ENCODE measurements around the gene IL21R.

The IL21R gene

DNA sequence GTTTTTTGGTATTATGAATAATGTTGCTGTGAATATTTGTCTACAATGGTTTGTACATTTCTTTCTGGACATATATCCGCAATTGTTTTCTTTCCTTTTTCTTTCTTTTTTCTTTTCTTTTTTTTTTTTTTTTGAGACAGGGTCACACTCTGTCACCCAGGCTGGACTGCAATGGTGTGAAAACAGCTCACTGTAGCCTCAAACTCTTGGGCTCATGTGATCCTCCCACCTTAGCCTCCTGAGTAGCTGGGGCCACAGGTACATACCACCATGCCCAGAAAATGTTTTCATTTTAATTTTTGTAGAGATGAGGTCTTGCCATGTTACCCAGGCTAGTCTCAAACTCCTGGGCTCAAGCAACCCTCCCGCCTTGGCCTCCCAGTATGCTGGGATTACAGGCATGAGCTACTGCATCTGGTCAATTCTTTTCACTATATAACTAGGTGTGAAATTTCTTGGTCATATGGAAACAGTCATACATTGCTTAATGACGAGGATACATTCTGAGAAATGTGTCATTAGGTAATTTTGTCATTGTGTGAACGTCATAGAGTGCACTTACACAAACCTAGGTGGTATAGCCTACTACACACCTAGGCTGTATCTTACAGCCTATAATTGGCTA is 15.2 kb downstream of the IL21R start:
- no peak overlapping the region for H3K4me3 ChIP-seq (ENCODE audit: low read length)
- peaks cover 11% of the 10 kb centered on the region for H3K4me1 ChIP-seq (ENCODE audit: control insufficient read depth, insufficient read depth, low read length)
- no peaks in the 10 kb centered on the region for H3K36me3 ChIP-seq (ENCODE audit: control insufficient read depth, insufficient read depth, low read length, severe bottlenecking)
- peaks cover 13% of the 10 kb centered on the region for H3K9me3 ChIP-seq (ENCODE audit: control insufficient read depth, low read length)
- DNase-seq (ENCODE audit: low read depth), result no peak
- no peaks in the 10 kb centered on the region for H3K27me3 ChIP-seq (replicated peaks; ENCODE audit: control insufficient read depth, insufficient read depth, low read length)
- H3K9ac ChIP-seq (ENCODE audit: low read length), result no peak overlapping the region

DNA sequence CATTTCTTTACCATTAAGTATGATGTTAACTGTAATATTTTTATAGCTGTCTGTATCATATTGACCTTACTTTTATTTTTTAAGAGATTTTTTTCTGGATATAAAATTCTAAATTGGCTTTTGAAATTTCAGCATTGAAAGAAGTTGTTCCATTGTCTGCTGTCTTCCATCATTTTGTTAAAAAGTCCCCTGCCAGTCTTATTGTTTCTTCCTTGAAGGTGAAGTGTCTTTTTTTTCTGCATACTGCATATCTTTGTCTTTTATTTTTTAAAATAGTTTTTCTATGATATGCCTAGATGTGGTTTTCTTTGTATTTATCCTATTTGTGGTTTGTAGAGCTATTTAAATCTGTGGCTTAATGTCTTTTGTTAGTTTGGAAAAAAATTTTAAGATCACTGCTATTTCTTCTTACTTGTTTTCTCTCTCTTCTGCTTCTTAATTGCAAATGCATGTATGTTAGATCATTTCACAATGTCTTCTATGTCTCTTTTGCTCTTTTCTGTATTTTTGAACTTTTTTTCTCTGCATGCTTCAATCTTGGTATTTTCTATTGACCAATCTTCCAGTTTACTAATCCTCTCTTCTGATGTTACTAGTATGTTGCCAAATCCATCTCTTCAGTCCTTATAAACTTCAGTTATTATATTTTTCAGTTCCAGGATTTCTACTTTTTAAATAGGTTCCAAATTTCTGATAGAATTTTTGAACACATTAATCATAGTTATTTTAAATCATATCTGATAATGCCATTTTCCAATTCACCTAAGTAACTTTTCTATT is 20.2 kb downstream of the IL21R start:
- Histone ChIP-seq H3K4me1 (ENCODE audit: control insufficient read depth, insufficient read depth, low read length) (peaks cover 2% of the 10 kb centered on the region), H3K9ac (ENCODE audit: low read length) (no peak overlapping the region), H3K4me3 (ENCODE audit: low read length) (peak overlapping the region; percentile 12), H3K36me3 (ENCODE audit: control insufficient read depth, insufficient read depth, low read length, severe bottlenecking) (no peaks in the 10 kb centered on the region), H3K27me3 (replicated peaks; ENCODE audit: control insufficient read depth, insufficient read depth, low read length) (no peaks in the 10 kb centered on the region), H3K9me3 (ENCODE audit: control insufficient read depth, low read length) (peaks cover 28% of the 10 kb centered on the region)
- no peak for DNase-seq (ENCODE audit: low read depth)

DNA sequence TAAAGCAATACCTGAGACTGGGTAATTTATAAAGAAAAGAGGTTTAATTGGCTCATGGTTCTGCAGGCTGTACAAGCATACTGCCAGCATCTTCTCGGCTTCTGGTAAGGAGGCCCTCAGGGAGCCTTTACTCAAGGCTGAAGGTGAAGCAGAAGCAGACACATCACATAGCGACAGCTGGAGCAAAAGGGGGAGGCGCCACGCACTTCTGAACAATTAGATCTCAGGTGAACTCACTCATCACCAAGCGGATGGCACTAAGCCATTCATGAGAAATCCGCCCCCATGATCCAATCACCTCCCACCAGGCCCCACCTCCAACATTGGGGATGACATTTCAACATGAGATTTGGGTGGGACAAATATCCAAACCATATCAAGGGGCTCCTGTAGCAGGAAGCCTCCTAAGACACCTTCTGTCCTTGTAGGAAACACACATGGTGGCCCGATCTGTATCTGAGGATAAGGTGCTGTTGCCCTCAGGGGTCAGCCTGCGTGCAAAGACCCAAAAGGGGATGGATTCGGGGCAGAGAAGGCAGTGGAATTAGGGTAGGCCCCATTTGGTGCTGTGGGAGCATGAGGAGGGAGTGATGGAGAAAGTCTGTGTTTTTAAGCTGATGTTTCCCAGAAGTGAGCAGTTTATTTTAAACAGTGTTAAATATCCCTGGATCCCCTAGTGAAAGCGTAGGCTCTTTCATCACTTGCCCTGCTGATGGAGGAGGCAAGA is 23.0 kb downstream of the IL21R start:
- H3K4me3 ChIP-seq (ENCODE audit: low read length), result no peak overlapping the region
- no peaks in the 10 kb centered on the region for H3K27me3 ChIP-seq (replicated peaks; ENCODE audit: control insufficient read depth, insufficient read depth, low read length)
- H3K9ac ChIP-seq (ENCODE audit: low read length), result no peak overlapping the region
- H3K9me3 ChIP-seq (ENCODE audit: control insufficient read depth, low read length), result peaks cover 28% of the 10 kb centered on the region
- DNase-seq (ENCODE audit: low read depth), result no peak
- no peaks in the 10 kb centered on the region for H3K36me3 ChIP-seq (ENCODE audit: control insufficient read depth, insufficient read depth, low read length, severe bottlenecking)
- peaks cover 3% of the 10 kb centered on the region for H3K4me1 ChIP-seq (ENCODE audit: control insufficient read depth, insufficient read depth, low read length)

DNA sequence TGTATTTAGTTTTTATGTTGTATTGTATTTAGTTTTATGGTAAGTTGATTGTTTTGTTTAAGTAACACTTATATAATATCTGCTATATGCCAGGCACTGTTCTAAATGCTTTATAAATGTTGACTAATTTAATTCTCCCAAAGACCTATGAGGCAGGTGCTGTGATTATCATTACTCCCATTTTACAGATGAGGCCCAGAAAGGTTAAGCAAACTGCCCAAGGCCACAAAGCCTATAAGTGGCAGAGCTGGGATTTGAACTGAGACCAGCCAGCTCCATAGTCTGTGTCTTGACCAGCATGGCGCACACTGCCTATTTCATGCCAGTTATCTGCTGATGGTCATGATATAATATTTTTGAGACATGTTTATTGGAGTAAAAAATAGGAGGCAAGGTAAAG is 24.0 kb downstream of the IL21R start:
- peaks cover 3% of the 10 kb centered on the region for H3K4me1 ChIP-seq (ENCODE audit: control insufficient read depth, insufficient read depth, low read length)
- H3K9me3 ChIP-seq (ENCODE audit: control insufficient read depth, low read length), result peaks cover 26% of the 10 kb centered on the region
- H3K36me3 ChIP-seq (ENCODE audit: control insufficient read depth, insufficient read depth, low read length, severe bottlenecking), result no peaks in the 10 kb centered on the region
- DNase-seq (ENCODE audit: low read depth), result no peak
- H3K4me3 ChIP-seq (ENCODE audit: low read length), result no peak overlapping the region
- H3K27me3 ChIP-seq (replicated peaks; ENCODE audit: control insufficient read depth, insufficient read depth, low read length), result no peaks in the 10 kb centered on the region
- H3K9ac ChIP-seq (ENCODE audit: low read length), result no peak overlapping the region

DNA sequence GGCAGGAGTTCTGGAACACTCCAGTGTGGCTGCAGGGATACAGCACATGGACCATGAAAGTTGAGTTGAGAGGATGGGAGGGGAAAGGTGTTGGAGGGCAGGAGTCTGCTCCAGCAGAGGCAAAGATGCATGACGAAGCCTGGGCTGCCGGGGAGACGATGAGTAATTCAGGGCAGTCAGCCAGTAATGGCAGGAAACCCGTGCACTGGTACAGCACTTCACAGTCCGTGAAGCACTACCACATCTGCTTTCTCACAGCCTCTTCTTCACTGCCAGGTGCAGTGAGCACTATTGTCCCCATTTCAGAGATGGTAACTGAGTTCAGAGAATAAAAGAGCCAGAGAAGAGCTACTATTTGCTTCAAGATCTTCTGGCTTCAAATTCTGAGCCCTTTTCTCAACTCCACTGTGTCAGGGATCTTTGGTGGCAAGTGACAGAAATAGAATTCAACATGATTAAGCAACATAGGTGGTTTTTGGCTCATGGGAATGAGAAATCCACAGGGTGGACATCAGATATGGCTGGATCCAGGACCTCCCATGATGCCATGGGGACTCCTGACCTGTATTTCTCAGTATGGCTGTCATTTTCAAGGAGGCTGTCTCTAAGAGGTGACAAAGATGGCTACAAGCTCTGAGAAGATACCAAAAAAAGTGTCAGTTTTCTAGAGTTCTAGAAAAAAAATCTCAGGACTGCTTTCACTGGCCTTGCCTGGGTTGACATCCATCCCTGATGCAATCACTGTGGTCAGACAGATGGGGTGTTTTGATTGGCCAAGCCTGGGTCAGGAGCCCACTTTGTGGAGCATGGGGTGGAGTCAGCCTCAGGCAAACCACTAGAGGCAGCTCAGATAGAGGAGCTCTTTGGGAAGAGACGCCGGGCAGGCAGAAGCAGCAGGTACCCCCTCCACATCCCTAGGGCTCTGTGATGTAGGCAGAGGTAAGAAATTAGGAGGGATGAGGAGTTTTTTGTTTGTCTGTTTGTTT is 24.7 kb downstream of the IL21R start:
- peaks cover 19% of the 10 kb centered on the region for H3K9me3 ChIP-seq (ENCODE audit: control insufficient read depth, low read length)
- peak; percentile 55 for DNase-seq (ENCODE audit: low read depth)
- H3K4me3 ChIP-seq (ENCODE audit: low read length), result no peak overlapping the region
- no peaks in the 10 kb centered on the region for H3K36me3 ChIP-seq (ENCODE audit: control insufficient read depth, insufficient read depth, low read length, severe bottlenecking)
- H3K4me1 ChIP-seq (ENCODE audit: control insufficient read depth, insufficient read depth, low read length), result peaks cover 3% of the 10 kb centered on the region
- no peaks in the 10 kb centered on the region for H3K27me3 ChIP-seq (replicated peaks; ENCODE audit: control insufficient read depth, insufficient read depth, low read length)
- no peak overlapping the region for H3K9ac ChIP-seq (ENCODE audit: low read length)

DNA sequence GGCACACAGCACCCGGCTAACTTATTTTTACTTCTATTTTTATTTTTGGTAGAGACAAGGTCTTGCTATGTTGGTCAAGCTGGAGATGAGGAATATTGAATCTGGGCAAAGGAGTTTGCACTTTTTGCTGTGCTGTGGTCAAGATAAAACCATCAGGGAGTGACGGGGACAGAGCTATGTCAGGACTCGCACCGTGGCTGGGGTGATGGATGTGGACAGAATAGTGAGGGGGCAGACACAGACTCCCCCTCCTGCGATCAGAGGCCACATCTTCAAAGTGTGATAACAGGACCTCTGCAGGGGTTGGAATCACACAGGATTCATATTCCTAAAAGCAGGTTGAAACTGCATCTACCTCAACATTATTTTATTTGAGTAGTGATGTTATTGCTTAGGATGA is 25.6 kb downstream of the IL21R start:
- Histone ChIP-seq H3K4me3 (ENCODE audit: low read length) (no peak overlapping the region), H3K36me3 (ENCODE audit: control insufficient read depth, insufficient read depth, low read length, severe bottlenecking) (no peaks in the 10 kb centered on the region), H3K4me1 (ENCODE audit: control insufficient read depth, insufficient read depth, low read length) (peaks cover 9% of the 10 kb centered on the region), H3K9me3 (ENCODE audit: control insufficient read depth, low read length) (peaks cover 11% of the 10 kb centered on the region), H3K27me3 (replicated peaks; ENCODE audit: control insufficient read depth, insufficient read depth, low read length) (no peaks in the 10 kb centered on the region), H3K9ac (ENCODE audit: low read length) (no peak overlapping the region)
- no peak for DNase-seq (ENCODE audit: low read depth)

DNA sequence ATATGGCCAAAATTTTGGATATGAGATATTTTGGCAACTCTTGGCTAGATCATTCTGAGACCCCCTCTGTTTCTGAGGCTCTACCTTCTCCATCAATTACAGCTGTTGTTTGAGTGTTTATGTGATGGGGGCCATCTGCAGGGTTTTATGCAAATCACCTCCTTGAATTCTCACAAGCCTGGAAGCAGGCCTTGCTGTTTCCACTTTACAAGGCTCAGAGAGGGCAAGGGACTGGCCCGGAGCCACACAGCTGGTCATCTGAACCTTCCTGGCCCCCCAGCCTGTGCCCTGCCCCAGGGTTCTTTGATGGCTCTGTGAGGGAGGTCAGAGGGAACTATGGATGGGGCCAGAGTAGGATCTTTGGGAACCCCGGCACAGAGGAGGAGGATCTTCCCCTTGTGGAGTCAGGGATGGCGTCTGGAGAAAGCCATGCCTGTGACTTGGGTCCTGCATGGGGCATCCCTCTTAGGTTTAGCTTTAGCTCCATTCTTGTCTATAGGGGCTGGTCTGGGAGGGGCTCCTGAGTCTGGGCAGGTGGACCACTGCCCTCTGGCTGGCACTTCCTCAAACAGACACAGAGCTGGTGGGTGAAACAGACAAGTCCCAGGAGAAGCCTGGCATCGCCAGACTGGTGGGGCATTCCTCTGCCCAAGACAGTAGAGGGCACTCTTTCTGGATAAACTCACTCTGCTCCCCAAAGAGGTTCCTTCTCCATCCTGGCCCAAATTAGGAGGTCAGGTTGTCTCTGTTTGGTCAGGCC is 26.2 kb downstream of the IL21R start:
- Histone ChIP-seq H3K9me3 (ENCODE audit: control insufficient read depth, low read length) (peaks cover 4% of the 10 kb centered on the region), H3K36me3 (ENCODE audit: control insufficient read depth, insufficient read depth, low read length, severe bottlenecking) (no peaks in the 10 kb centered on the region), H3K9ac (ENCODE audit: low read length) (no peak overlapping the region), H3K27me3 (replicated peaks; ENCODE audit: control insufficient read depth, insufficient read depth, low read length) (no peaks in the 10 kb centered on the region), H3K4me3 (ENCODE audit: low read length) (no peak overlapping the region), H3K4me1 (ENCODE audit: control insufficient read depth, insufficient read depth, low read length) (peaks cover 14% of the 10 kb centered on the region)
- DNase-seq (ENCODE audit: low read depth), result no peak

DNA sequence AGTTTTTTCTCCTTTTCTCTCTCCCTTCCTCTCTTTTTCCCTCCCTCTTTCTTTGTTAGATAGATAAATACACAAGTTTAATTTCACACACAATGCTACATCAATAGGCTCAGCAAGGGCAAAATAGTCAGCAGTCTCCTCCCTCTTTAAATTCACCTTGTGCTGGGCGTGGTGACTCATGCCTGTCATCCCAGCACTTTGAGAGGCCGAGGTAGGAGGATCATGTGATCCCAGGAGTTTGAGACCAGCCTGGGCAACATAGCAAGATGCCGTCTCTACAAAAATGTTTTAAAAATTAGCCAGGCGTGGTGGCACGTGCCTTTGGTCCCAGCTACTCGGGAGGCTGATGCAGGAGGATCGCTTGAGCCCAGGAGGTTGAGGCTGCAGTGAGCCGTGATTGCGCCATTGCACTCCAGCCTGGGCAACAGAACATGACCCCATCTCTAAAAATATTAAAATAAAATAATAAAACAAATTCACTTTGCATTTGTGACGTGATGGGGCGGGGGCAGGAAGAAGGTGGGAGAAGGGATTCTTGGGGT is 27.4 kb downstream of the IL21R start:
- H3K9ac ChIP-seq (ENCODE audit: low read length), result no peak overlapping the region
- H3K9me3 ChIP-seq (ENCODE audit: control insufficient read depth, low read length), result no peaks in the 10 kb centered on the region
- H3K4me3 ChIP-seq (ENCODE audit: low read length), result no peak overlapping the region
- no peak for DNase-seq (ENCODE audit: low read depth)
- no peaks in the 10 kb centered on the region for H3K36me3 ChIP-seq (ENCODE audit: control insufficient read depth, insufficient read depth, low read length, severe bottlenecking)
- no peaks in the 10 kb centered on the region for H3K27me3 ChIP-seq (replicated peaks; ENCODE audit: control insufficient read depth, insufficient read depth, low read length)
- peaks cover 14% of the 10 kb centered on the region for H3K4me1 ChIP-seq (ENCODE audit: control insufficient read depth, insufficient read depth, low read length)

DNA sequence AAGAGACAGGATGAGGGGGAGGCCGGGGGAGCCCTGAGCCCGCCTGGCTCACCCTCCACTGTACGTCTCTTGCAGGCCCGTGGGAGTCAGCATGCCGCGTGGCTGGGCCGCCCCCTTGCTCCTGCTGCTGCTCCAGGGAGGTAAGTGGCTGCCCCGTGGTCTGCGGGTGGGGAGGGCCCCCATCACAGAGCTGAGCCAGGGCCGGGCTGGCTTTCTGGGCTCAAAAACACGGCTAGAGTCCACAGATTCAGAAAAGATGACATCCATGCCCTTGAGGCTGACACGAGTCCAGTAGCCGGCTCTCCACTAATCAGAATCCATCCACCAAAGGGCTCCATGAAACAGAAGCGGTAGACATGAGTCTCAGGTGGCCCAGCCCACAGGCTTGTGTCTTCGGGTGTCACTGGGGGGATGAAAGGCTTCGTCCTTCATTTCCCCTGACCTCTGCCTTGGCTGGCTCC is 28.0 kb downstream of the IL21R start:
- no peak for DNase-seq (ENCODE audit: low read depth)
- H3K9ac ChIP-seq (ENCODE audit: low read length), result no peak overlapping the region
- no peaks in the 10 kb centered on the region for H3K27me3 ChIP-seq (replicated peaks; ENCODE audit: control insufficient read depth, insufficient read depth, low read length)
- peaks cover 14% of the 10 kb centered on the region for H3K4me1 ChIP-seq (ENCODE audit: control insufficient read depth, insufficient read depth, low read length)
- H3K9me3 ChIP-seq (ENCODE audit: control insufficient read depth, low read length), result no peaks in the 10 kb centered on the region
- H3K36me3 ChIP-seq (ENCODE audit: control insufficient read depth, insufficient read depth, low read length, severe bottlenecking), result no peaks in the 10 kb centered on the region
- no peak overlapping the region for H3K4me3 ChIP-seq (ENCODE audit: low read length)

DNA sequence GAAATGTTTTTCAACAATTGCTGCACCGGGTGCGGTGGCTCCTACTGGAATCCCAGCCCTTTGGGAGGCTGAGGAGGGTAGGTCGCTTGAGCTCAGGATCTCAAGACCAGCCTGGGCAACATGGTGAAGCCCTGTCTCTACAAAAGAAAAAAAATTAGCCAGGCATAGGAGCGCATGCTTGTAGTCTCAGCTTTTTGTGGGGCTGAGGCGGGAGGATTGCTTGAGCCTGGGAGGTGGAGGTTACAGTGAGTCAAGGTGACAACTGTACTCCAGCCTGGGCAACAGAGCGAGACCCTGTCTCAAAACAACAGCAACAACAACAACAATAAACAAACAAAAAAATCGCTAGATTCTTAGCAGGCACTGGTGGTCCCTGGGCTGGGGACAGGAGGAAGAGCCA is 28.5 kb downstream of the IL21R start:
- no peak for DNase-seq (ENCODE audit: low read depth)

More for the DNA sequence above, 28.5 kb downstream of the IL21R start:
- no peaks in the 10 kb centered on the region for H3K9me3 ChIP-seq (ENCODE audit: control insufficient read depth, low read length)
- H3K27me3 ChIP-seq (replicated peaks; ENCODE audit: control insufficient read depth, insufficient read depth, low read length), result no peaks in the 10 kb centered on the region
- H3K36me3 ChIP-seq (ENCODE audit: control insufficient read depth, insufficient read depth, low read length, severe bottlenecking), result no peaks in the 10 kb centered on the region
- peaks cover 14% of the 10 kb centered on the region for H3K4me1 ChIP-seq (ENCODE audit: control insufficient read depth, insufficient read depth, low read length)
- H3K4me3 ChIP-seq (ENCODE audit: low read length), result no peak overlapping the region
- H3K9ac ChIP-seq (ENCODE audit: low read length), result no peak overlapping the region
